Heart right ventricle (tissue), 16 donors: ENCODE results near the gene MAGED4. TPM values are rescaled to one million over a fixed set of nuclear protein-coding genes. Genes with fewer than 3 reads are reported as not detected.
"Not testable (repeated sequence)": the region's sequence is repeated elsewhere in the genome, so short reads cannot be mapped to it uniquely, and the experiment has no call there.

Source experiments
- ATAC-seq, 8 donors: fragments of 200-7000 bp; cut with Tn5 transposase; one replicate each; pipeline ENCODE4 v1.9.1; 2020; ENCODE audit warnings: mild to moderate bottlenecking in 8 of 8, moderate library complexity in 8 of 8, moderate number of reproducible peaks in 1 of 8
- DNase-seq, 2 donors: peaks; one replicate each; pipeline ENCODE4 v3.0.0-alpha.2; 2020
- H3K27ac ChIP-seq, 10 donors: fragments of 200-600 bp; sonication (generic) in 2 of 10; one replicate each; pipeline versions ENCODE4 v1.5.0 to v1.8.0; 2020 to 2022; ENCODE audit warnings: mild to moderate bottlenecking in 3 of 10
- H3K27me3 ChIP-seq, 7 donors: fragments of 200-600 bp; one replicate each; pipeline ENCODE4 v1.8.0; 2021 to 2022; ENCODE audit warnings: mild to moderate bottlenecking in 2 of 7
- H3K36me3 ChIP-seq, 9 donors: fragments of 200-600 bp; sonication (generic) in 1 of 9; one replicate each; pipeline versions ENCODE4 v1.5.0 to v1.8.0; 2020 to 2022; ENCODE audit warnings: mild to moderate bottlenecking in 2 of 9
- H3K4me1 ChIP-seq, 9 donors: fragments of 200-600 bp; sonication (generic) in 1 of 9; one replicate each; pipeline versions ENCODE4 v1.5.0 to v1.8.0; 2020 to 2022; ENCODE audit warnings: mild to moderate bottlenecking in 4 of 9
- H3K4me3 ChIP-seq, 10 donors: fragments of 200-600 bp; sonication (generic) in 2 of 10; one replicate each; pipeline versions ENCODE4 v1.5.0 to v1.8.0; 2020 to 2022; ENCODE audit warnings: mild to moderate bottlenecking in 7 of 10, moderate library complexity in 2 of 10
- H3K9me3 ChIP-seq, 11 donors: fragments of 200-600 bp in 10 of 11; sonication (generic) in 2 of 11; one replicate each; pipeline versions ENCODE4 v1.5.0 to v1.8.0; 2013 to 2022; ENCODE audit warnings: mild to moderate bottlenecking in 2 of 11, control low read depth in 1 of 11, moderate library complexity in 1 of 11
- WGBS, 2 donors: extraction: QIAGEN DNeasy Blood & Tissue Kit; methylation state at CpG; one replicate each; pipeline ENCODE4 v1.1.7; 2013; ENCODE audit warnings: inconsistent platforms in 1 of 2; 5-methylcytosine and 5-hydroxymethylcytosine counted together
- intact Hi-C, 10 donors: fragments of 100-400 bp; cut with DNase I; formaldehyde crosslinking; loops; one replicate each; pipeline versions ENCODE4 v1.11.1 to v1.14.2; 2022
- long read RNA-seq, 3 donors: library from polyadenylated mRNA; unstranded; transcript quantifications; one replicate each; pipeline ENCODE4 v2.0.0, GENCODE V29; 2020 to 2021
- polyA plus RNA-seq, 2 donors: library from polyadenylated mRNA; stranded (reverse); fragments of 200-250 nt; gene quantifications; one replicate each; pipeline ENCODE4 v1.2.3, GENCODE V29; 2013
- total RNA-seq, 10 donors: library from RNA; stranded (reverse); fragmentation: NEBNext Ultra II Directional in 3 of 10; extraction: Animal tissue kit (Norgen Biotek cat#: 25700) in 3 of 10; gene quantifications; one replicate each; pipeline versions ENCODE4 v1.2.1 to v1.2.4, GENCODE V29; 2021 to 2023
- TF ChIP-seq, protein P1 (sequence below), 9 donors: fragments of 200-600 bp; sonication (generic) in 2 of 9; IDR thresholded peaks; one replicate each; pipeline versions ENCODE4 v1.5.0 to v1.8.0; 2021 to 2022; ENCODE audit warnings: antibody characterized with exemption in 9 of 9, mild to moderate bottlenecking in 5 of 9, moderate library complexity in 1 of 9
- donor health status: Arrhythmogenic right ventricular cardiomyopathy.
- donor health status: ischemic (EF 13 %, LVEDD 7.1; RV severe dilation, severe dysfunction).
- donor health status: healthy with polysubstance abuse.
- donor health status: DM: no; HTN: yes; CAD: no.
- donor health status: DM: no; HTN: no; CAD: no.
- donor health status: ischemic (EF 25% LVEDD 6.9; RV normal size, moderate dysfunction).
- donor health status: ischemic (EF 25% LVEDD 5.7; RV mildly dilated, moderate dysfunction).
- donor health status: healthy.
- donor health status: DM: yes; HTN: yes; CAD: no.
- donor health status: Ischemic cardiomyopathy.
- donor health status: ischemic (EF 35%, LVEDD 5.7; RV mildly dilated, moderate dysfunction).
- donor health status: nonischemic (EF 11% LVEDD 7.7; RV severe dilation, severe dysfunction).
- donor health status: DM: yes; HTN: yes; CAD: no.
- donor health status: PGD.
- donor health status: ischemic (EF 29% LVEDD 5.4; RV normal size, mild dysfunction).
- donor health status: nonischemic (EF 23%, LVEDD 6.1; RV moderate dilation, normal function).

The MAGED4 gene, protein sequence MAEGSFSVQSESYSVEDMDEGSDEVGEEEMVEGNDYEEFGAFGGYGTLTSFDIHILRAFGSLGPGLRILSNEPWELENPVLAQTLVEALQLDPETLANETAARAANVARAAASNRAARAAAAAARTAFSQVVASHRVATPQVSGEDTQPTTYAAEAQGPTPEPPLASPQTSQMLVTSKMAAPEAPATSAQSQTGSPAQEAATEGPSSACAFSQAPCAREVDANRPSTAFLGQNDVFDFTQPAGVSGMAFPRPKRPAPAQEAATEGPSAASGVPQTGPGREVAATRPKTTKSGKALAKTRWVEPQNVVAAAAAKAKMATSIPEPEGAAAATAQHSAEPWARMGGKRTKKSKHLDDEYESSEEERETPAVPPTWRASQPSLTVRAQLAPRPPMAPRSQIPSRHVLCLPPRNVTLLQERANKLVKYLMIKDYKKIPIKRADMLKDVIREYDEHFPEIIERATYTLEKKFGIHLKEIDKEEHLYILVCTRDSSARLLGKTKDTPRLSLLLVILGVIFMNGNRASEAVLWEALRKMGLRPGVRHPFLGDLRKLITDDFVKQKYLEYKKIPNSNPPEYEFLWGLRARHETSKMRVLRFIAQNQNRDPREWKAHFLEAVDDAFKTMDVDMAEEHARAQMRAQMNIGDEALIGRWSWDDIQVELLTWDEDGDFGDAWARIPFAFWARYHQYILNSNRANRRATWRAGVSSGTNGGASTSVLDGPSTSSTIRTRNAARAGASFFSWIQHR
- total RNA-seq (1 to 10 TPM in 2 of 10 donors, under 1 TPM in 3, not detected in 5; 0.30 to 2.5 (median 0.92) TPM), polyA plus RNA-seq (1 to 10 TPM in 1 of 2 donors, under 1 TPM in 1; 0.59 to 1.3 TPM)
- long read RNA-seq, donor 1, partial matches to known transcripts: 0 of 1 reads
- long read RNA-seq, donor 1, other reads (novel, unspliced or antisense): 0 of 1 reads
- long read RNA-seq, donor 2, partial matches to known transcripts: 0 of 1 reads
- long read RNA-seq, donor 2, other reads (novel, unspliced or antisense): 1 of 1 reads
- long read RNA-seq, donor 3, partial matches to known transcripts: 0 of 2 reads
- long read RNA-seq, donor 3, other reads (novel, unspliced or antisense): 2 of 2 reads

DNA sequence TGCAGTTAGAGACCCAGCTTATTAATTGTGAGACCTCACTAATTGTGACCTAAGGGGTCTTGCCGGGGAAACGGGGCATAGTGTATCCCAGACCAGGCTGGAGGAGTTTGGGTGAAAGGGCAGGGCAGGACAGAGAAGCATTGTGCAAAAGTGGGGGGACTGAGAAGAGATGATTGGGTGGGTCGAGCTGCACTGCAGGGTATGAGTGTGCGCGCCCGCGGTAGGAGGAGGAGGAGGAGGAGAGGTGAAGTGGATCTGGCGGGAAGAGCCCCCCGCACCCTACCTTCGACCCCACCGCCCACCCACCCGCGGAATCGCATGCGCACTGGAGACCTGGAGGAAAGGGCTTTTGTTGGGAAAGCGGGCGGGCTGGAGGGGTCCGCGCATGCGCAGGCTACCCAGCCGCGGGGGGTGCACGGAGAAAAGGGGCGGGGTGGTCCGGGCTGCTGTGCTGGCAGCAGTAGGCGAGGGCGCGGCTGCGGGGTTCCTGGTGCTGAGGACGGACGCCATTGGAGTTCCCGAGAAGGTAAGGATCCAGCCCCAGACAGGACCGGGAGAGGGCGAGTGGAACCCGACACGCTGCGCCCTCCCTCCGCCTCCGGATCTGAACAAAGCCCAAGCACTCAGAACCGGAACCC, at the start of gene MAGED4:
Gene MAGED4, plus strand, starts transcription at position 449 of the 638 bp plus-strand sequence. CDS start 1,035 bp downstream, outside the sequence.
- H3K27ac ChIP-seq, H3K4me1 ChIP-seq, H3K27me3 ChIP-seq, H3K4me3 ChIP-seq, H3K9me3 ChIP-seq, intact Hi-C loops, DNase-seq, H3K36me3 ChIP-seq: not testable (repeated sequence)
- peak in 3 of 8 donors; percentile 25 to 47 (median 44) for ATAC-seq
- WGBS, 2 donors: no CpG with 5 or more reads among the region's 40 CpGs

DNA sequence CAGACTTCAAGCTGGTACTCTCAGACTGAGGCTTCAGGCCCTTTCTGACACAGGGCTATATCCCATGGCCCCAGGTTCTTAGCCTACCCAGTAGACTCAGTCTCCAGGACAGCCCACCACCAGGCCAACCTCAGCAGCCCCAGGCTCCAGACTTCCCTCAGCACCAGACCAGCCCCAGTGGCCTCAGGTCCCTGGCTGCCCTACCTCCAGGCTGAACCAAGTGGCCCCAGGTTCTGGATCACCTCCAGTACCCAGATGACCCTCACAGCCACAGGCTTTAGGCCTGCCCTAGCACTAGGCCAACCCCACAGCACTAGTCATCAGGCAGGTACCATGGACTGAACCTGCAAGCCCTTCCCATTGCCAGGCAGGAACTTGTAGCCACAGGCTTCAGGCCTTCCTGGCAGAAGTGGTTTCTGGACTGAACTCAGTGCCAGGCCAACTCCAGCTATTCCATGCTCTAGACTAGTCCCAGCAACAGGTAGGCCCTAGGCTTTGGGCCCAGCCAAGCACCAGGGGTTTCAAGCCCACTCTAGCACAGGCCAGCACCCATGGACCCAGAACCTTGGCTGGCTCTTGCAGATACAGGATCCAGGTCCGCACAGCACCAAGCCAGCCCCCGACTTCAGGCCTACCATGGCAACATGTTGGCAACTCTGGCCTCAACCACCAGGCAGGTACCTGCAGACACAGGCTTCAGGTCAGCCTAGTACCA, 45.7 kb upstream of the MAGED4 start:
- Histone ChIP-seq H3K9me3 (no peaks in the 10 kb centered on the region), H3K4me3 (no peak overlapping the region), H3K4me1 (no peaks in the 10 kb centered on the region), H3K36me3 (no peaks in the 10 kb centered on the region), H3K27ac (no peak overlapping the region), H3K27me3 (peaks cover 0 to 5% (median 0%) of the 10 kb centered on the region in 7 donors)
- TF ChIP-seq, protein P1, sequence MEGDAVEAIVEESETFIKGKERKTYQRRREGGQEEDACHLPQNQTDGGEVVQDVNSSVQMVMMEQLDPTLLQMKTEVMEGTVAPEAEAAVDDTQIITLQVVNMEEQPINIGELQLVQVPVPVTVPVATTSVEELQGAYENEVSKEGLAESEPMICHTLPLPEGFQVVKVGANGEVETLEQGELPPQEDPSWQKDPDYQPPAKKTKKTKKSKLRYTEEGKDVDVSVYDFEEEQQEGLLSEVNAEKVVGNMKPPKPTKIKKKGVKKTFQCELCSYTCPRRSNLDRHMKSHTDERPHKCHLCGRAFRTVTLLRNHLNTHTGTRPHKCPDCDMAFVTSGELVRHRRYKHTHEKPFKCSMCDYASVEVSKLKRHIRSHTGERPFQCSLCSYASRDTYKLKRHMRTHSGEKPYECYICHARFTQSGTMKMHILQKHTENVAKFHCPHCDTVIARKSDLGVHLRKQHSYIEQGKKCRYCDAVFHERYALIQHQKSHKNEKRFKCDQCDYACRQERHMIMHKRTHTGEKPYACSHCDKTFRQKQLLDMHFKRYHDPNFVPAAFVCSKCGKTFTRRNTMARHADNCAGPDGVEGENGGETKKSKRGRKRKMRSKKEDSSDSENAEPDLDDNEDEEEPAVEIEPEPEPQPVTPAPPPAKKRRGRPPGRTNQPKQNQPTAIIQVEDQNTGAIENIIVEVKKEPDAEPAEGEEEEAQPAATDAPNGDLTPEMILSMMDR (IDR thresholded peaks at IDR 0.05): no peak
- WGBS, 2 donors: 90 to 95% methylated on average over 2 of the region's 2 CpGs
- no peak for DNase-seq
- no peak for ATAC-seq
- intact Hi-C loops: no loop called here

DNA sequence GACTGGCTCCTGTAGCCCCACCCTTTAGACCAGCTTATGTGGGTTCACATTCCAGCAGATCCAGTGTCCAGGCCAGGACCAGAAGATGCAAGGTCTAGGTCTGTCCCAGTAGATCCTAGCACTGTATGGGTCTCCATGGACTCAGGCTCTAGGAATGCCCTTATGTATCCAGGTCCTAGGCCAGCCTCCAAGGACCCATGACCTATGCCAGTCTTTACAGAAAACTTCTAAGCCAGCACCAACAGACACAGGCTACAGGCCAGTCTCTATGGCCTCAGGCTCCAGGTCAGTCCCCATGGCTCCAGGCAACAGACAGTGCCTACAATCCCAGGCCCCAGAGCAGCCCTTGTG, 45.2 kb upstream of the MAGED4 start:
- TF ChIP-seq, protein P1 (IDR thresholded peaks at IDR 0.05): no peak
- no peak for ATAC-seq
- no peak overlapping the region for H3K4me3 ChIP-seq
- no peaks in the 10 kb centered on the region for H3K9me3 ChIP-seq
- H3K27ac ChIP-seq: no peak overlapping the region
- H3K27me3 ChIP-seq: peaks cover 0 to 5% (median 0%) of the 10 kb centered on the region in 7 donors
- DNase-seq: no peak
- H3K36me3 ChIP-seq: no peaks in the 10 kb centered on the region
- intact Hi-C loops: no loop called here
- no peaks in the 10 kb centered on the region for H3K4me1 ChIP-seq

DNA sequence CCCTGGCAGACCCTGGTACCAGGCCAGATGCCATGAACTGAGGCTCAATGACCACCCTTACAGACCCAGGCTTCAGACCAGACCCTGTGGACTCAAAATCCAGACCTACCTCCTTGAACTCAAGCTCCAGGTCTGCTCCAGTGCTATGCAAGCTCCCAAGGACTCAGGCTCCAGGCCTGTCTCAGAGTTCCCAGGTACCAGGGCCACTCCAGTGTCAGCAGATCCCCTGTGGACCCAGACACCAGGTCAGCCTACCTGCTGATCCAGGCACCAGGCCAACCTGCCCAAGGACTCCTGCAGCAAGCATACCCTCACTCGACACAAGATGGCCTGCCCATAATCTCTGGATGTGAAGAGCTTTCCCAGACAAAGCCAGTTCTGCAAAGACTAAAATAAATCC, 44.7 kb upstream of the MAGED4 start:
- Histone ChIP-seq H3K4me3 (no peak overlapping the region), H3K27me3 (peaks cover 0 to 5% (median 0%) of the 10 kb centered on the region in 7 donors), H3K36me3 (no peaks in the 10 kb centered on the region), H3K27ac (no peak overlapping the region), H3K9me3 (no peaks in the 10 kb centered on the region), H3K4me1 (no peaks in the 10 kb centered on the region)
- TF ChIP-seq, protein P1 (IDR thresholded peaks at IDR 0.05): no peak
- no peak for DNase-seq
- no peak for ATAC-seq
- 73 to 80% methylated on average over 1 of the region's 1 CpG for WGBS, 2 donors
- intact Hi-C loops: no loop called here

DNA sequence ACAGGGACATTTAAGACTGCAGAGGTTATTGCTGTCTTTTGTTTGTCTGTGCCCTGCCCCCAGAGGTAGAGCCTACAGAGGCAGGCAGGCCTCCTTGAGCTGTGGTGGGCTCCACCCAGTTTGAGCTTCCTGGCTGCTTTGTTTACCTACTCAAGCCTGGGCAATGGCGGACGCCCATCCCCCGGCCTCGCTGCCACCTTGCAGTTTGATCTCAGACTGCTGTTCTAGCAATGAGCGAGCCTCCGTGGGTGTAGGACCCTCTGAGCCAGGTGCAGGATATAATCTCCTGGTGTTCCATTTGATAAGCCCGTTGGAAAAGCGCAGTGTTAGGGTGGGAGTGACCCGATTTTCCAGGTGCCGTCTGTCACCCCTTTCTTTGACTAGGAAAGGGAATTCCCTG, 34.0 kb upstream of the MAGED4 start:
- DNase-seq, H3K27ac ChIP-seq, H3K4me3 ChIP-seq, H3K4me1 ChIP-seq, H3K36me3 ChIP-seq, ATAC-seq, H3K9me3 ChIP-seq, intact Hi-C loops: not testable (repeated sequence)
- H3K27me3 ChIP-seq: peaks cover 0 to 22% (median 0%) of the 10 kb centered on the region in 7 donors
- 60 to 88% methylated on average over 7 to 10 of the region's 10 CpGs for WGBS, 2 donors

DNA sequence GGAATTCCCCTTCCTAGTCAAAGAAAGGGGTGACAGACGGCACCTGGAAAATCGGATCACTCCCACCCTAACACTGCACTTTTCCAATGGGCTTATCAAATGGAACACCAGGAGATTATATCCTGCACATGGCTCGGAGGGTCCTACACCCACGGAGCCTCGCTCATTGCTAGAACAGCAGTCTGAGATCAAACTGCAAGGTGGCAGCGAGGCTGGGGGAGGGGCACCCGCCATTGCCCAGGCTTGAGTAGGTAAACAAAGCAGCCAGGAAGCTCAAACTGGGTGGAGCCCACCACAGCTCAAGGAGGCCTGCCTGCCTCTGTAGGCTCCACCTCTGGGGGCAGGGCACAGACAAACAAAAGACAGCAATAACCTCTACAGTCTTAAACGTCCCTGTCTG, 24.5 kb upstream of the MAGED4 start:
- intact Hi-C loops, H3K4me1 ChIP-seq, H3K9me3 ChIP-seq, H3K4me3 ChIP-seq, H3K36me3 ChIP-seq, ATAC-seq, DNase-seq, H3K27ac ChIP-seq: not testable (repeated sequence)
- H3K27me3 ChIP-seq: peaks cover 0 to 25% (median 0%) of the 10 kb centered on the region in 7 donors
- 56 to 87% methylated on average over 7 of the region's 8 CpGs for WGBS, 2 donors
